Stimulated activated CD4-positive, alpha-beta T cell treated with anti-CD3 and anti-CD28 coated beads, TNF-alpha, amount 100 ng/mL, for 24 hours (primary cell): ENCODE data around the gene FBLN2.
"Not testable (repeated sequence)": the region's sequence is repeated elsewhere in the genome, so short reads cannot be mapped to it uniquely, and the experiment has no call there.

Experiments used
- DNase-seq, 3 experiments: peaks; one replicate each; pipeline ENCODE4 v3.0.0-alpha.2; 2020; ENCODE audit warnings: low read depth in 3 of 3

The FBLN2 gene

DNA sequence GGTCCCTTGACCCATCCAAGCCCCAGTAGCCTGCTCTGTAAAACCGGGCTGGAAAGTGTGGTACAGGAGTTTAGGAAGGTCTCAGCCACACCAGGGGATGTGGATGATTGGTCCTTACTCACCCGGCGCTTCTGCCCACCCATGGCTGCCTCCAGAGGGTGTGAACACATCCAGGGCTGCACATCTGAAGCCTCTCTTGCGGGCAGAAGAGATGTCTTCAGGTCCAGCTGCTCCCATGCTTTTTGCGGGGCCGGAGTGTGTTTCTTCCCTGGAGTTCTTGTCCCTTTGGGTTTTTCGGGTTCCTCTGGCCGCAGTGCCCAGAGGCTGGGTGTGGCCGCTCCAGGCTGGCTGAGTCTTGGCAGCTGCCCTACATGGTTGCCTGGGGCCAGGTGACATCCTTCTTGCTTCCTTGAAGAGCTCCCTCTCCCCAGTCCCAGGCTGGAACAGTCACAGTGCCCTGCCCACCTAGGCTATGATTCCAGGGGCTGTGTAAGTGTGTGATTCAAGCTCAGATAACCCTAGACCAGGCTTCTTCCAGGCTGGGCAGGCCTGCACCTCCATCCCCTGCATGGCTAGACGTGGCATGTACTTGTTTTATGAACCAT is 34.9 kb upstream of the FBLN2 start:
- no peak for DNase-seq

- no peak for DNase-seq
These were observed 34.1 kb upstream of the FBLN2 start for GRCh38 chr3:13514639-13515435.

DNA sequence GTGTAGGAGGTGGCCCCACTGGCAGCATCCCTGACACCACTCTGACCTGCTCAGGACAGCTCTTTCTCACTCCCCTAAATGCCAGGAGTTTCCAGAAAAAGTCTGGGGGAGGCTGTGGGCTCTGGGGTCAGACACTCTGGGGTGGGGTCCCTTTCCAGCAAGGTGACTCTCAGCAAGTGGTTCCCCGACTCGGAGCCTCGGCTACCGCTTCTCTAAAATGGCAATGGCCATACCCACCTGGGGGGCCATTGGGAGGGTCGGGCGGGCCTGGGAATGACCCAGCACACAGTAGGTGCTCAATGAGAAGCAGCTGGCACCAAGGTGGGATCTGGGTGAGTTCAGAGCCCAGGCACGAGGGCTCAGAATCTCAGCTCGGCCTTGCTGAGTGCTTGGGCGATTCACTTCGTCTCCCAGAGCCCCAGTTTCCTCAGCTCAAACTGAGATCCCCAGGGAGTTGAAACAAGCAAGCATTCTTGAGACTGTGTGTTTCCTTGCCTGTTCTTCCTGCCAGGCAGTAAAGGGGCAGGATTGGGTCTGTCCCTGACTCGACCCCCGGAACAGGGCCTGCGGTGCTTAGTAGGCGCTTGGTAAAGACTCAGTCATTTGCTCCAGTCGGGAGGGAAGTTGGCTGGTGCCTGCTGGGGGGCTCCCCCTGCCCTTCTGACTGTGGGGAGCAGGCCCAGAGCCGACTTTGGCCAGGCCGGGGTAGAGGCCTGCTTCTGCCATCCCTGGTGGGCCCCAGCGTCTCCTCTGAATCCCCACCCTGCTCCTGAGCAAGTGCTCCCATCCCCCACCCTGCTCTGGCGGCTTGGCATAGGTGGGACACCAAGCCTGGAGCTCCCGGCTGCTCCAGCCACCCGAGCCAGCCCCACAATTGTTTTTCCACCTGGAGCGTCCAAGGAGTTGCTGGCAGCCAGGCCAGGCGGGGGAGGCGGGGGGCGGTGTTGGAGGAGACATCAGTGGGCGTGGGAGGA is 32.9 kb upstream of the FBLN2 start:
- no peak for DNase-seq

GRCh38 chr3:13516760-13517135 is 32.2 kb upstream of the FBLN2 start:
- DNase-seq, result no peak

DNA sequence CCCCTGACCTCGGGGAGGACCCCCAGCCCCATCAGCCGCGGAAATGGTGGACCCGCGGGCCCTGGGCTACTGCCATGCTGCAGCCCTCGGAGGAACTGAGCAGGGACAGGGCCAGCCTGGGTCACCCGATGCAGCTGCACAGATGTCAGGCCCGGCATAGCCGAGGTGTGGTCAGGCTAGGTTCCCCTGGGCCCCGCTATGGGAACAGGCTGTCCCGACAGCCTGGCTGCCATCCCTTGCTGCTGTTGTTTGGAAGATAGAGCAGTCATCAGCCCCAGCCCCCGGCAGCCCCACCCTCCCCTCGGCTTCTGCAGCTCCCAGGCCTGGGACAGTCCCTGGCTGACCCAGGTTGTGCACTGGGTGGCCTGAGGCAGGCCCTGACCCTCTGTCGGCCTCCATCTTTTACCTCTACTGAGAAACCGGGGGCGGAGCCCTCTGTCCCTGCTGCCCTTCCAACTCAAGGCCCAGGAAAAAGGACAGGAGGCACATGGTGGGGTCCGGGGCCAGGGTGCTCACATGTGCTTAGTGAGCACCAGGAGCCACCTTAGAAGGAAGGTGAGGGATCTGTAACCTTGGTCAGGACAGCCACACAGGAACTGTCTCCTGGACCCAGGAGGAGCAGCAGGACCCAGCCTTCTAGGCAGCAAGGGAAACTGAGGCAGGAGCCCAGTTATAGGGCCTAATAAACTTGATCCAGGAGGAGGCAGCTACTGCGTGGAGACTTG is 31.5 kb upstream of the FBLN2 start:
- no peak for DNase-seq

GRCh38 chr3:13518516-13518953 is 30.4 kb upstream of the FBLN2 start:
- DNase-seq, result no peak

DNA sequence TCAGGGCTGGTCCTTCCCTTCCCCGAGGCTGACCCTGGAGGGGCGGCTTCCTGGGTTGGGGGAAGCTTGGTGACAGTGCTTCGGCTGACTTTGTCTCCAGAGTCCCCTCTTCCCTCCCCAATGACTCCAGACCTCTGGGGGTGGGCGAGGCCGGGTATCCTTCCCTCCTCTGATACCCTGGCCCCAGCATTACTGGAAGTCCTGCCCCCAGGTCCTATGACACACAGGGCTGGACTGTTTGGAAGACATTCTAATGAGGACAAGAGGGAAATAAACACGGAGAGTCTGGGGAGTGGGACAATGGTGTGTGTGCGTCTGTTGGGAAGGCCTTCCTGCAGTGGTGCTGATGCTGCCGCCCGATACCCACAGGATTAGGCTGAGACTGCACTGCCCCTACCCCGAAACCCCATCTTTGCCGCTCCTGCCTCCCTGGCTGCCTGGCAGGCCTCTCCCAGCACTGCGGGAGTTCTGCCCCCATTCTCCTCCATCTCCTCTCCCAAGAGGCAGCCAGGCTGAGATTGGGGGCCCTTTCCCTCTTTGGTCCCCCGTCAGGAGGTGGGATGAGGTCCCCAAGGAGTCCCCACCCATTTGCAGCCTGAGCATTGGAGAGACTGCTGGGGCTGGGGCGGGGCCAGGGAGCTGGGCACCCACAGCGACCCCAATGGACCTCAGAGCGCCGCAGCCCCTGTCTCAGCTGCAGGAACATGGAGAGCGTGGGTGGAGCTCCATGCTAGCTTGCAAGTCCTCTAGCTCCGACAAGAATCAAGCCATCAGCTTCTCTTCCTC is 29.7 kb upstream of the FBLN2 start:
- DNase-seq, result no peak

DNA sequence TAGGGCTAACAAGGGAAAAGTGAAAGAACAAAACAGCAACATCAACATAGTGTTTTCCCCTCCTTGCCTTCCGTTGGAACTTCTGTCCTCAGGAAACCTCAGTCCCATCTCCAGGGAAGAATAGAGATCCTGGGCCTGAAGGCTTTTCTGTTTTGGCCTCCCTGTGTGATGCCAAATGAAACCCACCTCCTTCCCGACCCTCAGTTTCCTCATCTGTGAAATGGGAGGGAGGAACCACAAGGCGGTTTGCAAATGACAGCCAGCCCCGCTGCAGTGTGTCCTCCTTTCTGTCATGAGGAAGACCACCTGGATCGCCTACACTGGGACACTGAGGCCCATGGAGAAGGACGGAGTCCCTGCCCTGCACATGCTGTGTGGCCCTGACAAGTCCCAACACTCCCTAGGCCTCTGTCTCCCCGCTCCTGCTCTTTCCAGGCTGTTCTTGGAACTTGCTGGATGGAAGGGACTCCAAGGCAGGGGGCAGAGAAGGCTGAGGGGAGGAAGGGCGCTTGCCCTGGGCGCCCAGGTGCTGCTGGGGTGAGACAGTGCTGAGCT is 28.5 kb upstream of the FBLN2 start:
- no peak for DNase-seq

DNA sequence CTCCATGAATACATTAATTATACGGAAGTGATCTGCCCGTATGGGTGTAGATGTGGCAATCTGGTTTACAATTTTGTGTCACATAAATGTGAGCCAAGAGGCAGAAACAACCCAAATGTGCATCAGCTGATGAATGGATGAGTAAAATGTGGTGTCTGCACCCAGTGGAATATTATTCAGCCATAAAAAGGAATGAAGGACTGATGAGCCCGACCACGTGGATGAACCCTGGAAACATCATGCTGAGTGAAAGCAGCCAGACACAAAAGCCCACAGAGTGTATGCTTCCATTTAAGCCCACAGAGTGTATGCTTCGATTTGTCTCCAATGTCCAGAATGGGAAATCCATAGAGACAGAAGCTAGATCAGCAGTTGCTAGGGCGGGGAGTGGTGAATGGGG is 27.6 kb upstream of the FBLN2 start:
- no peak for DNase-seq

DNA sequence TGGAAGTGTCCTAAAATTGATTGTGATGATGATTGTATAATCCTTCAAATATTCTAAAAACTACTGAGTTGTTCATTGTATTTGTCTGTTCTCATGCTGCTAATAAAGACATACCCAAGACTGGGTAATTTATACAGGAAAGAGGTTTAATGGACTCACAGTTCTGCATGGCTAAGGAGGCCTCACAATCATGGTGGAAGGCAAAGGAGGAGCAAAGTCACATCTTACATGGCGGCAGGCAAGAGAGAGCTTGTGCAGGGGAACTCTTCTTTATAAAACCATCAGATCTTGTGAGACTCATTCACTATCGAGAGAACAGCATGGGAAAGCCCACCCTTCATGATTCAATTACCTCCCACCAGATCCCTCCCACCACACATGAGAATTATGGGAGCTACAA is 27.2 kb upstream of the FBLN2 start:
- DNase-seq, result not testable (repeated sequence)

- no peak for DNase-seq
These were observed 26.7 kb upstream of the FBLN2 start for GRCh38 chr3:13522236-13522635.

GRCh38 chr3:13524979-13525669 is 23.8 kb upstream of the FBLN2 start:
- DNase-seq, result no peak

DNA sequence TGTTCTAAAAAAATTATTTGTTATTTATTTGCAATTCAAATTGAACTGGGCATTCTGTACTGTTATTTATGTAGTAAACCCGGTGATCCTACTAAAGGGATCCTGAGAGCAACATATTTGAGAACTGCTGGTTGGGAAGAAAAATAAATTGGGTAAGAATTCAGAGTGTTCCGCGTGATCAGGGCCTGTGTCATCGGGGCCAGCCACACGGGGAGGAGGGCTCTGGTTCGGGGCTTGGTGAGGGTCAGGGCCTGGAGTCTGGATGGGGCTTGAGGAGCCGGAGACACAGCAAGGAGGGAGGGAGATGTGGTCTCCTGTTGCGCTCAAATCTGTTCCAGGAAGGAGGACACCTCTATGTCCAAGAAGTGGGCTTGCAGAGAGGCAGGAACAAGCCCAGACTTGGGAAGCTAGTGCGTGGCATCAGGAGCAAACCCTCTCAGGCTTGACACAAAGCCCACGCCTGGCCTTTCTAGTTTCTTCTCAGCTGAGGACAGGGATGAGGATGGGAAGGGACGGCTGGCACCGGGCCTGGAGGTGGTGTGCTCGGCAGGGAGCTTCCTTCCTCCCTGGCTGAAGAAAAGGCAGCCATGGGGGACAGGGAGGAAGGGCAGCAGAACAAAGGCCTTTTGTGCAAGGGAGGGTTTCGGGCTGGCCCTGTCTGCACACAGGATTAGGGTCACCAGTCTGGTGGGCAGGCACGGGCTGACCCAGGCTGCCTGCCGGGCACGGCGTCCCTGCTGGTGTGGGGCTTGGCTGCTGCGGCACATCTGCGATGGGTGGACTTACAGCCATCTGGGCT is 22.9 kb upstream of the FBLN2 start:
- DNase-seq, result no peak

GRCh38 chr3:13526626-13526949 is 22.3 kb upstream of the FBLN2 start:
- no peak for DNase-seq

- no peak for DNase-seq
These were observed 20.6 kb upstream of the FBLN2 start for GRCh38 chr3:13528217-13528867.

DNA sequence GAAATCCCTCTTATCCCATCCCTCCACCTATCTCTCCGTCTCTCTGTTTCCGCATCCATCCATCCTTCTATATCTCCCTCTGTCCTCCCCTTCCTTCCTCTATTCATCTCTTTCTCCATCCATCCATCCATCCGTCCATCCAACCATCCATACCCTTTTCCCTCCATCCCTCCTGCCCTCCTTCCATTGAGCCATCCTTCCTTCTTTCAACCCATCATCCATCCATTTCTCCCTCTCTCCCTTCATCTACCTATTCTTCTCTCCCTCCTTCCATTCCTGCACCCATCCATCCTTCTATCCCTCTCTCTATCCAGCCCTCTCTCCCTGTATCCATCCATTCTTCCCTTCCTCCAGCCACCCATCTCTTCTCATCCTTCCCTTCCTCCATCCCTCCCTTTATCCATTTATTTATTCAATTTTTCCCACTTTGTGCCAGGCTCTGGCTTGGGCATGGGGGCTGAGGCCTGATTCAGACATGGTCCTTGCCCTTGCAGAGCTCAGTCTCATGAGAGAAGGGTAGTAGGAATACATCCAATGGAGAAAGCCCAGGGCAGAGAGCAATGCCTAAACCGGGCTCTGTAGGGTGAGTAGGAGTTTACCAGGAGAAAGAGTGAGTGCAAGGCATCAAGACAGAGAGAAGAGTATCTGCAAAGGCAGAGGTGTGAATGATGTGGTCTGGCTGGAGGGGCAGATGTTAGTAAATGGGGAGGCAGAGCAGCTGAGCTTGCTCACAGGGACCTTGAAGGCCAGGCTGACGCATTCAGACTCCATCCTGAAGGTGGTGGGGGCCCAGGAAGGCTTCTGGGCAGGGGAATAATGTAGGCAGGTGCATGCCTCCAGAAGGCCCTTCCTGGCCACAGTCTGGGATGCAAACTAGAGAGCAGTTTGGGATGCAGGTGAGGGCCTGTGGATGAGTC is 19.5 kb upstream of the FBLN2 start:
- DNase-seq, result no peak

DNA sequence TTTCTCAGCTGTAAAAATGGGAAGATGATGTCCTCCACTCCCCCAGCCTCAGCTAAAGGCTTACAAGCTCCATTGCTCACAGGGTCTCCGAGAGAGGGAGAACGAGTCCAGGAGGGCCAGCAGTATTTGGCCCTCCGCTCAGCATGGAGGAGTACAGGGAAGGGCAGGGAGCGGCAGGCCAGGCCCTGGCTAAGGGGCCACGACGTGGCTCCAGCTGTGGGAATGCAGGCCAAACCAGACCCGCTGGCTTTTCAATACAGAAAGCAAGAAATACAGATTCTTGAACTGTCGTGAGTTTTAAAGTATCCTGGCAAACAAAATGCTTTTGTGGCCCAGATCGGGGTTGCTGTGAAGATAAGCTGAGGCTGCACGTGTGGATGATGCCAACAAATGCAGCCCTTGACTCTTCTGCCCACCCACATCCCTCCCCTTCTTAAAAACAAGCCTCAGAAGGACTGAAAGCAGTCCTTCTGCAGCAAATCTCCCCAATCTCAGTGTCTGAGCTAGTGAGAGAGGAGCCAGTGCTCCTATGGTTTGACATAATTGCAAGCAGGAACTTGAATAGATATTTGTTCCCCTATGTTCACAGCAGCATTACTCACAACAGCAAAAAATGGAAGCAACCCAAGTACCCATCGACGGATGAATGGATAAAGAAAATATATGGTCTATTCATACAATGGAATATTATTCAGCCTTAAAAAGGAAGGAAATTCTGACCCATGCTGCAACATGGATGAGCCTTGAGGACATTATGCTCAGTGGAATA is 18.5 kb upstream of the FBLN2 start:
- DNase-seq, result no peak
